GM23338 (cell line): Measurements from ENCODE around the gene ADGRD1. TPM values are rescaled to one million over a fixed set of nuclear protein-coding genes. Genes with fewer than 3 reads are reported as not detected.

Source experiments
- ATAC-seq: fragments of 200-7000 bp; cut with Tn5 transposase; 3 replicates; pipeline ENCODE4 v1.9.1; 2020
- DNase-seq: peaks from one replicate; pipeline ENCODE4 v3.0.0-alpha.2; 2015; ENCODE audit warnings: low spot score
- H2AFZ ChIP-seq: fragments of 200-600 bp; sonication (generic); 2 replicates; pipeline ENCODE4 v1.8.0; 2016; ENCODE audit warnings: antibody characterized with exemption, mild to moderate bottlenecking, moderate library complexity
- H3F3A ChIP-seq: fragments of 200-600 bp; sonication (generic); replicated peaks from 2 replicates; pipeline ENCODE4 v1.8.0; 2017; ENCODE audit warnings: antibody characterized with exemption, mixed run types, low read depth
- H3K27ac ChIP-seq: fragments of 200-600 bp; sonication (generic); 2 replicates; pipeline ENCODE4 v1.6.1; 2016; ENCODE audit warnings: low read depth
- H3K27me3 ChIP-seq: fragments of 200-600 bp; sonication (generic); 2 replicates; pipeline ENCODE4 v1.8.0; 2016; ENCODE audit warnings: mild to moderate bottlenecking, mixed run types, moderate library complexity; ENCODE audit not compliant: insufficient read depth
- H3K36me3 ChIP-seq: fragments of 200-600 bp; sonication (generic); 2 replicates; pipeline ENCODE4 v1.8.0; 2016; ENCODE audit warnings: mild to moderate bottlenecking; ENCODE audit not compliant: insufficient read depth
- H3K4me1 ChIP-seq: fragments of 200-600 bp; sonication (generic); 2 replicates; pipeline ENCODE4 v1.8.0; 2016; ENCODE audit warnings: mild to moderate bottlenecking, moderate library complexity; ENCODE audit not compliant: insufficient read depth
- H3K4me2 ChIP-seq: fragments of 200-600 bp; sonication (generic); 2 replicates; pipeline ENCODE4 v1.7.1; 2017; ENCODE audit warnings: mixed run types
- H3K4me3 ChIP-seq: fragments of 200-600 bp; sonication (generic); 2 replicates; pipeline ENCODE4 v1.6.1; 2016; ENCODE audit warnings: mixed run types
- H3K79me2 ChIP-seq: fragments of 200-600 bp; sonication (generic); replicated peaks from 2 replicates; pipeline ENCODE4 v1.8.0; 2017; ENCODE audit warnings: mild to moderate bottlenecking; ENCODE audit not compliant: insufficient read depth
- H3K9me2 ChIP-seq: fragments of 200-600 bp; sonication (generic); 2 replicates; pipeline ENCODE4 v1.8.0; 2017; ENCODE audit not compliant: insufficient read depth
- H4K20me1 ChIP-seq: fragments of 200-600 bp; sonication (generic); replicated peaks from 2 replicates; pipeline ENCODE4 v1.8.0; 2017; ENCODE audit warnings: mild to moderate bottlenecking; ENCODE audit not compliant: insufficient read depth
- H3K27ac Mint-ChIP-seq: 2 replicates; pipeline ENCODE4 v1.8.0; 2020; ENCODE audit warnings: inconsistent platforms, mild to moderate bottlenecking, moderate library complexity, mixed read lengths
- H3K27me3 Mint-ChIP-seq: 3 replicates; pipeline ENCODE4 v1.8.0; 2022; ENCODE audit warnings: low read depth, mild to moderate bottlenecking, moderate library complexity, mixed read lengths, inconsistent platforms; ENCODE audit not compliant: insufficient read depth, poor library complexity
- H3K36me3 Mint-ChIP-seq: 3 replicates; pipeline ENCODE4 v1.8.0; 2021; ENCODE audit warnings: low read depth, mild to moderate bottlenecking, inconsistent platforms, moderate library complexity, mixed read lengths
- H3K4me1 Mint-ChIP-seq: 3 replicates; pipeline ENCODE4 v1.8.0; 2020; ENCODE audit warnings: mild to moderate bottlenecking, inconsistent platforms, mixed read lengths
- H3K4me3 Mint-ChIP-seq: 3 replicates; pipeline ENCODE4 v1.8.0; 2021; ENCODE audit warnings: moderate library complexity, mild to moderate bottlenecking, inconsistent platforms, mixed read lengths
- H3K9me3 Mint-ChIP-seq: 3 replicates; pipeline ENCODE4 v1.8.0; 2020; ENCODE audit warnings: moderate library complexity, mild to moderate bottlenecking, inconsistent platforms, mixed read lengths
- CREB1 ChIP-seq: fragments of 250-450 bp; sonication (Bioruptor Pico); IDR thresholded peaks from 2 replicates; pipeline ENCODE4 v1.5.0; 2020; ENCODE audit warnings: low read depth, mild to moderate bottlenecking, moderate library complexity
- EZH2 ChIP-seq: fragments of 200-600 bp; sonication (generic); IDR thresholded peaks from one replicate; pipeline ENCODE4 v1.8.0; 2017; ENCODE audit warnings: antibody characterized with exemption, mild to moderate bottlenecking, low read depth; ENCODE audit not compliant: unreplicated experiment
- EZH2phosphoT487 ChIP-seq: fragments of 200-600 bp; sonication (generic); IDR thresholded peaks from one replicate; pipeline ENCODE4 v1.8.1; 2018; ENCODE audit warnings: antibody characterized with exemption; ENCODE audit not compliant: unreplicated experiment
- JUNB ChIP-seq: IDR thresholded peaks from one replicate; pipeline ENCODE4 v1.6.1; 2016; ENCODE audit warnings: antibody characterized with exemption; ENCODE audit not compliant: unreplicated experiment
- NANOG ChIP-seq: IDR thresholded peaks from 2 replicates; pipeline ENCODE4 v1.6.1; 2016; ENCODE audit warnings: antibody characterized with exemption, borderline replicate concordance
- POLR2AphosphoS5 ChIP-seq: IDR thresholded peaks from 2 replicates; pipeline ENCODE4 v1.6.1; 2016; ENCODE audit warnings: antibody characterized with exemption, low read depth
- STAT1 ChIP-seq: IDR thresholded peaks from one replicate; pipeline ENCODE4 v1.6.1; 2016; ENCODE audit warnings: antibody characterized with exemption; ENCODE audit not compliant: unreplicated experiment
- ZNF114 ChIP-seq: fragments of 250-450 bp; sonication (Bioruptor Pico); IDR thresholded peaks from 2 replicates; pipeline ENCODE4 v1.5.0; 2020; ENCODE audit warnings: mild to moderate bottlenecking, moderate library complexity
- ZNF331 ChIP-seq: fragments of 250-450 bp; sonication (Bioruptor Pico); IDR thresholded peaks from 2 replicates; pipeline ENCODE4 v1.5.0; 2020; ENCODE audit warnings: low read depth, mild to moderate bottlenecking, moderate library complexity
- polyA plus RNA-seq: library from polyadenylated mRNA; unstranded; fragments of >200 nt; fragmentation: Nextera tagmentation; extraction: Ambion mirVana; gene quantifications from 2 replicates; pipeline ENCODE4 v1.2.1, GENCODE V29; 2016
- total RNA-seq: library from RNA; depleted of rRNA; stranded (reverse); fragments of >200 nt; shearing (Covaris generic); gene quantifications from 2 replicates; pipeline ENCODE4 v1.2.3, GENCODE V29; 2014
- TF ChIP-seq, protein P1 (sequence below): fragments of 250-450 bp; sonication (Bioruptor Pico); IDR thresholded peaks from 2 replicates; pipeline ENCODE4 v1.5.0; 2020; ENCODE audit warnings: mild to moderate bottlenecking, moderate library complexity
- TF ChIP-seq, protein P2 (sequence below): IDR thresholded peaks from 2 replicates; pipeline ENCODE4 v1.6.1; 2016; ENCODE audit warnings: antibody characterized with exemption
- TF ChIP-seq, protein P3 (sequence below), 2 experiments: fragments of 200-600 bp in 1 of 2; sonication (generic) in 1 of 2; conservative IDR thresholded peaks; 2 replicates each; pipeline versions ENCODE4 v1.5.1 to v1.6.1; 2016 to 2017; ENCODE audit warnings: antibody characterized with exemption in 2 of 2, low read depth in 2 of 2, mild to moderate bottlenecking in 2 of 2, moderate library complexity in 1 of 2

ADGRD1 gene
- total and polyA plus RNA-seq, 2 experiments from 2014 or later, result 1.4 TPM; not detected in 1

DNA sequence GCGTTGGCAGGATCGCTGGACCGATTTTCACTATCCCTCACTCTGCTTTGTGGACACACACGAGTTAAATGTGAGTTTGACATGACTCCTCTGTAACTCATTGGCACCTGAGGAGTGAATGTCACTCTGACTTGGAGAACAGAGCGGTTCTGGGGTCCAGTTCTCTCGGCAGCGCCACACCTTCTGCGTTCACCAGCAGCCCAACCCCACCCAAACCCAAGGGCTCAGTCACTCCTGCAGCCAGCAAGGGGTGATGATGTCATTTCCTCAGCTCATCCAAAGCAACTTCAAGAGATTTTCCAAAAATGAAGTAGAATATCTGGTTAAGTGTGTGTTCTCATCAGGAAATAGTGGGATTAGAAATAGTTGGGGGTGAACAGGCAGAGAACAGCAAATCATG is 36.3 kb downstream of the ADGRD1 start (continued):
- TF ChIP-seq, protein P1, sequence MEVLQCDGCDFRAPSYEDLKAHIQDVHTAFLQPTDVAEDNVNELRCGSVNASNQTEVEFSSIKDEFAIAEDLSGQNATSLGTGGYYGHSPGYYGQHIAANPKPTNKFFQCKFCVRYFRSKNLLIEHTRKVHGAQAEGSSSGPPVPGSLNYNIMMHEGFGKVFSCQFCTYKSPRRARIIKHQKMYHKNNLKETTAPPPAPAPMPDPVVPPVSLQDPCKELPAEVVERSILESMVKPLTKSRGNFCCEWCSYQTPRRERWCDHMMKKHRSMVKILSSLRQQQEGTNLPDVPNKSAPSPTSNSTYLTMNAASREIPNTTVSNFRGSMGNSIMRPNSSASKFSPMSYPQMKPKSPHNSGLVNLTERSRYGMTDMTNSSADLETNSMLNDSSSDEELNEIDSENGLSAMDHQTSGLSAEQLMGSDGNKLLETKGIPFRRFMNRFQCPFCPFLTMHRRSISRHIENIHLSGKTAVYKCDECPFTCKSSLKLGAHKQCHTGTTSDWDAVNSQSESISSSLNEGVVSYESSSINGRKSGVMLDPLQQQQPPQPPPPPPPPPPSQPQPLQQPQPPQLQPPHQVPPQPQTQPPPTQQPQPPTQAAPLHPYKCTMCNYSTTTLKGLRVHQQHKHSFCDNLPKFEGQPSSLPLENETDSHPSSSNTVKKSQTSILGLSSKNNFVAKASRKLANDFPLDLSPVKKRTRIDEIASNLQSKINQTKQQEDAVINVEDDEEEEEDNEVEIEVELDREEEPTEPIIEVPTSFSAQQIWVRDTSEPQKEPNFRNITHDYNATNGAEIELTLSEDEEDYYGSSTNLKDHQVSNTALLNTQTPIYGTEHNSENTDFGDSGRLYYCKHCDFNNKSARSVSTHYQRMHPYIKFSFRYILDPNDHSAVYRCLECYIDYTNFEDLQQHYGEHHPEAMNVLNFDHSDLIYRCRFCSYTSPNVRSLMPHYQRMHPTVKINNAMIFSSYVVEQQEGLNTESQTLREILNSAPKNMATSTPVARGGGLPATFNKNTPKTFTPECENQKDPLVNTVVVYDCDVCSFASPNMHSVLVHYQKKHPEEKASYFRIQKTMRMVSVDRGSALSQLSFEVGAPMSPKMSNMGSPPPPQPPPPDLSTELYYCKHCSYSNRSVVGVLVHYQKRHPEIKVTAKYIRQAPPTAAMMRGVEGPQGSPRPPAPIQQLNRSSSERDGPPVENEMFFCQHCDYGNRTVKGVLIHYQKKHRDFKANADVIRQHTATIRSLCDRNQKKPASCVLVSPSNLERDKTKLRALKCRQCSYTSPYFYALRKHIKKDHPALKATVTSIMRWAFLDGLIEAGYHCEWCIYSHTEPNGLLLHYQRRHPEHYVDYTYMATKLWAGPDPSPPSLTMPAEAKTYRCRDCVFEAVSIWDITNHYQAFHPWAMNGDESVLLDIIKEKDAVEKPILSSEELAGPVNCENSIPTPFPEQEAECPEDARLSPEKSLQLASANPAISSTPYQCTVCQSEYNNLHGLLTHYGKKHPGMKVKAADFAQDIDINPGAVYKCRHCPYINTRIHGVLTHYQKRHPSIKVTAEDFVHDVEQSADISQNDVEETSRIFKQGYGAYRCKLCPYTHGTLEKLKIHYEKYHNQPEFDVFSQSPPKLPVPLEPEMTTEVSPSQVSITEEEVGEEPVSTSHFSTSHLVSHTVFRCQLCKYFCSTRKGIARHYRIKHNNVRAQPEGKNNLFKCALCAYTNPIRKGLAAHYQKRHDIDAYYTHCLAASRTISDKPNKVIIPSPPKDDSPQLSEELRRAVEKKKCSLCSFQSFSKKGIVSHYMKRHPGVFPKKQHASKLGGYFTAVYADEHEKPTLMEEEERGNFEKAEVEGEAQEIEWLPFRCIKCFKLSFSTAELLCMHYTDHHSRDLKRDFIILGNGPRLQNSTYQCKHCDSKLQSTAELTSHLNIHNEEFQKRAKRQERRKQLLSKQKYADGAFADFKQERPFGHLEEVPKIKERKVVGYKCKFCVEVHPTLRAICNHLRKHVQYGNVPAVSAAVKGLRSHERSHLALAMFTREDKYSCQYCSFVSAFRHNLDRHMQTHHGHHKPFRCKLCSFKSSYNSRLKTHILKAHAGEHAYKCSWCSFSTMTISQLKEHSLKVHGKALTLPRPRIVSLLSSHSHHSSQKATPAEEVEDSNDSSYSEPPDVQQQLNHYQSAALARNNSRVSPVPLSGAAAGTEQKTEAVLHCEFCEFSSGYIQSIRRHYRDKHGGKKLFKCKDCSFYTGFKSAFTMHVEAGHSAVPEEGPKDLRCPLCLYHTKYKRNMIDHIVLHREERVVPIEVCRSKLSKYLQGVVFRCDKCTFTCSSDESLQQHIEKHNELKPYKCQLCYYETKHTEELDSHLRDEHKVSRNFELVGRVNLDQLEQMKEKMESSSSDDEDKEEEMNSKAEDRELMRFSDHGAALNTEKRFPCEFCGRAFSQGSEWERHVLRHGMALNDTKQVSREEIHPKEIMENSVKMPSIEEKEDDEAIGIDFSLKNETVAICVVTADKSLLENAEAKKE (CRISPR knock-in tag), result no peak

DNA sequence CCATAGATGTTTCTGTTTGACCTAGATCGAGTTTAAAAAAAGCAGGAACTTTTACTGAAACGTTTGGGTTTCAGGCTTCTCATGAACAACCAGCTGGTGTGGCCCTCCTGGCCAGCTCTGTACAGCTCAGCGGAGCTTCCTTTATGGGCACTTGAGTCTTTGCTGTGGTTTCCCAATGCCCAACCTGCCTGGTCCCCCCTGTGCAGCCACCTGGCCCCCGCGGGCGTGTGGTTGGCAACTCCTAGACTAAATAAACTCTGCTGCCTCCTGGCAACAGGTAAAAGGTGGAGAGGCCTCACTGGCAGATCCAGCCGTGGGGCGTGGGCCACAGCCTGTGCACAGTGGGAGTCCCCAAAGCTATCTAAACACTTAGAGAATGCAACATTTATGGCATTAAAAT is 38.7 kb downstream of the ADGRD1 start:
- no peak for ATAC-seq
- Histone ChIP-seq H2AFZ (no peak overlapping the region), H3K9me2 (no peaks in the 10 kb centered on the region), H3K4me1 (no peaks in the 10 kb centered on the region), H3K27ac (no peak overlapping the region), H3K4me3 (no peak overlapping the region), H4K20me1 (no peaks in the 10 kb centered on the region), H3K79me2 (no peaks in the 10 kb centered on the region), H3K36me3 (no peaks in the 10 kb centered on the region), H3K4me2 (no peak overlapping the region), H3K27me3 (no peaks in the 10 kb centered on the region), H3F3A (no peaks in the 10 kb centered on the region)
- Mint-ChIP-seq H3K36me3 (peaks cover 5% of the 10 kb centered on the region; the same call in 2 of the 3 replicates), H3K4me1 (no peaks in the 10 kb centered on the region), H3K27me3 (peaks cover 6% of the 10 kb centered on the region), H3K9me3 (peaks cover 10% of the 10 kb centered on the region; the same call in 1 of the 3 replicates), H3K4me3 (no peak overlapping the region), H3K27ac (no peak overlapping the region)
- DNase-seq, result no peak
- no peak for TF ChIP-seq EZH2phosphoT487
- no peak for TF ChIP-seq CREB1 (CRISPR knock-in tag)
- no peak for TF ChIP-seq EZH2
- no peak for TF ChIP-seq POLR2AphosphoS5
- no peak for TF ChIP-seq JUNB
- TF ChIP-seq ZNF331 (CRISPR knock-in tag), result no peak
- TF ChIP-seq, protein P2, sequence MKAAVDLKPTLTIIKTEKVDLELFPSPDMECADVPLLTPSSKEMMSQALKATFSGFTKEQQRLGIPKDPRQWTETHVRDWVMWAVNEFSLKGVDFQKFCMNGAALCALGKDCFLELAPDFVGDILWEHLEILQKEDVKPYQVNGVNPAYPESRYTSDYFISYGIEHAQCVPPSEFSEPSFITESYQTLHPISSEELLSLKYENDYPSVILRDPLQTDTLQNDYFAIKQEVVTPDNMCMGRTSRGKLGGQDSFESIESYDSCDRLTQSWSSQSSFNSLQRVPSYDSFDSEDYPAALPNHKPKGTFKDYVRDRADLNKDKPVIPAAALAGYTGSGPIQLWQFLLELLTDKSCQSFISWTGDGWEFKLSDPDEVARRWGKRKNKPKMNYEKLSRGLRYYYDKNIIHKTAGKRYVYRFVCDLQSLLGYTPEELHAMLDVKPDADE, result no peak
- TF ChIP-seq, protein P3, sequence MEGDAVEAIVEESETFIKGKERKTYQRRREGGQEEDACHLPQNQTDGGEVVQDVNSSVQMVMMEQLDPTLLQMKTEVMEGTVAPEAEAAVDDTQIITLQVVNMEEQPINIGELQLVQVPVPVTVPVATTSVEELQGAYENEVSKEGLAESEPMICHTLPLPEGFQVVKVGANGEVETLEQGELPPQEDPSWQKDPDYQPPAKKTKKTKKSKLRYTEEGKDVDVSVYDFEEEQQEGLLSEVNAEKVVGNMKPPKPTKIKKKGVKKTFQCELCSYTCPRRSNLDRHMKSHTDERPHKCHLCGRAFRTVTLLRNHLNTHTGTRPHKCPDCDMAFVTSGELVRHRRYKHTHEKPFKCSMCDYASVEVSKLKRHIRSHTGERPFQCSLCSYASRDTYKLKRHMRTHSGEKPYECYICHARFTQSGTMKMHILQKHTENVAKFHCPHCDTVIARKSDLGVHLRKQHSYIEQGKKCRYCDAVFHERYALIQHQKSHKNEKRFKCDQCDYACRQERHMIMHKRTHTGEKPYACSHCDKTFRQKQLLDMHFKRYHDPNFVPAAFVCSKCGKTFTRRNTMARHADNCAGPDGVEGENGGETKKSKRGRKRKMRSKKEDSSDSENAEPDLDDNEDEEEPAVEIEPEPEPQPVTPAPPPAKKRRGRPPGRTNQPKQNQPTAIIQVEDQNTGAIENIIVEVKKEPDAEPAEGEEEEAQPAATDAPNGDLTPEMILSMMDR (conservative IDR thresholded peaks at IDR 0.05; ENCODE audit: low read depth in 2 of 2), result no peak
- no peak for TF ChIP-seq STAT1
- TF ChIP-seq NANOG, result no peak
- no peak for TF ChIP-seq ZNF114 (CRISPR knock-in tag)
